GM10266 (cell line): ENCODE measurements around the gene LKAAEAR1.

ENCODE experiments used
- DNase-seq: peaks from one replicate; pipeline ENCODE4 v3.0.0; 2012; ENCODE audit errors: extremely low spot score
- CTCF ChIP-seq: IDR thresholded peaks from 2 replicates; pipeline ENCODE4 v1.5.1; 2012; ENCODE audit warnings: mild to moderate bottlenecking, low read depth; ENCODE audit not compliant: control insufficient read depth, insufficient read depth; ENCODE audit errors: missing control alignments

LKAAEAR1 gene

GRCh38 chr20:64065062-64065973 is 18.9 kb downstream of the LKAAEAR1 start:
- TF ChIP-seq CTCF: no peak
- no peak for DNase-seq

DNA sequence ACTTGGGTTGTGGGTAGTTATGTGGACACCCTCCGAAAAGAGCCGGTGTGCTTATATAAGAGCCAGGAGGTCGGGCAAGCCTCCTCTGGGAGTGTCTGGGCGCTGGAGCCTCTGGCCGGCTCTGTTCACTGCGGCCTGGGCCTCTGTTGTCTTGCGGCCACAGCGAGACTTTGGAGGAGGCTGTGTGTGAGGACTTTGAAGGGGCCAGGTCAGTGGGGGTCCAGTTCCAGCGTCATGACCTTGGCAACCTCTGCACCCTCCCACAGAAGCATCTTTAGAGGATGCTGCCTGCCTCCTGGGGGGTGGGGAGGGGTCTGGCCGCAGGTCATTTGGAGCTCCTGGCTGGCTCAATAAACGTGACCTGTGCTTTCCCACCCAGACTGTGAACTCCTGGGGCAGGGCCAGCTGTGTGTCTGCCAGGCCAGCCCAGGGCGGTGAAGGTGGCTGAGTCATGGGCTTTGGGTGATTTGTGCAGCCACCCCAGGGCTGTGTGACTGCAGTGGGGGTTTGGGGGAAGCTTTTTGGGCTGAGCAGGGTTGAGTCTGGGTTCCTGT is 20.0 kb downstream of the LKAAEAR1 start:
- TF ChIP-seq CTCF: no peak
- no peak for DNase-seq

- TF ChIP-seq CTCF: no peak
- DNase-seq: peak; percentile 66
Measured at GRCh38 chr20:64063389-64064144, 20.6 kb downstream of the LKAAEAR1 start.

DNA sequence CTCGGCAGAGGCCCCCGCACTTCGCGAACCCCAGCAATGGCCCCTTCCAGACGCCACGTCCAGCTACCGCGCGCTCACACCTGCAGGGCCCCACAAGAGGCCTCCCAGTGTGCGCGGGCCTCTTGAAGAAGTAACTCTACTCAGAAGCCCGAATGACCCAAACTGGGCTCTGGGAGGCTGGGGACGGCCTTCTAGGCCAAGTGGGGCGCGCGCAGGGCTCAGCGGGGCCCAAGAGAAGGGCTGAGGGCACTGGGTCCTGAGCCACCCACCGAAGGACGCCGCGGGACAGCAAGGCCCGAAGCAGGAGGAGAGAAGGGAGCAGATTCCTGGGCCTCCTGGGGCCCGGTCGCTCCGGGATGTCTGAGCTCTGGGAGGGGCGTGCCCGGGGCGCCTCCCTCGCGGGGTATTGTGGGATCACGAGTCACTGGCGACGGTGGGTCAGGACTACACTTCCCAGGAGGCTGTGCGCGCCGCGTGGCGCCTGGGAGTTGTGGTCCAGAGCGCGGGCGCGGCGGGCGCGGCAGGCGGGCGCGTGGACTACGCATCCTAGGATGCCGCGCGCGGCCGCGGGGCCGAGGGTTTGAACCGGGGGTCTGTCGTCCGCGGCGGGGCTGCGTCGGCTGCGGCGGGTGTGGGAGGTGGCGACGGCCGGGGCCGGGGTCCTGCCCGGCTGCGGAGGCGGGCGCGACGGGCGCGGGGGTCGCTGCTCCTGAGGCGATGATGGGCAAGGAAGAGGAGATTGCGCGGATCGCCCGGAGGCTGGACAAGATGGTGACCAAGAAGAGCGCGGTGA is 21.4 kb downstream of the LKAAEAR1 start, which contains the start of gene TCEA2:
TCEA2 (plus strand) TSS at position 603 of the 793 bp plus-strand sequence; CDS start at position 718, 115 bp downstream.
- no peak for TF ChIP-seq CTCF
- DNase-seq: peak; percentile 98

GRCh38 chr20:64062276-64062595 is 22.0 kb downstream of the LKAAEAR1 start:
- no peak for TF ChIP-seq CTCF
- DNase-seq: no peak

DNA sequence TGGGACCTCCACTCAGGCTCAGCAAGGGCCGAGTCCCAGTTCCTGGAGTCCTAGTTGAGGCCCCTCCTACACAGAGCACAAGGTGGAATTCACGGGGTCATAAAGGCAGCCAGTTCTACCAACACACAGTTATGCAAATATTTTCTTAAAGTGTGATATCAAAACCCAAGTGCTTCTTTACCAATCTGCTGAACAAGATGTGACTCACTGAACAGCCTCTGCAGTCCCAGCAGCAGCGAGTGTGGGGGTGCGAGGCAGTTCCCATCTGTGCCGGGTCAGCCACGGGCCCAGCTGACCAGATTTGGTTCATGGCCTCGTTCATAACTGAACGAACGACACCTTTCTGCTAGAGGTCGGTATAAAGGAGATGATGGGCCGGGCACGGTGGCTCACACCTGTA is 25.7 kb downstream of the LKAAEAR1 start:
- no peak for TF ChIP-seq CTCF

More for the DNA sequence above, 25.7 kb downstream of the LKAAEAR1 start:
- no peak for DNase-seq
